Measurements from ENCODE around the gene PDE1C.
"Not testable (repeated sequence)": the region's sequence is repeated elsewhere in the genome, so short reads cannot be mapped to it uniquely, and the experiment has no call there.

Gene PDE1C

GRCh38 chr7:32042900-32043299, 27.3 kb downstream of the PDE1C start:
- no peak for DNase-seq

- no peak for DNase-seq
Measured at GRCh38 chr7:32039000-32039756, 31.0 kb downstream of the PDE1C start.

- DNase-seq = no peak
Measured at GRCh38 chr7:32037650-32038198, 32.5 kb downstream of the PDE1C start.

GRCh38 chr7:32036557-32036956, 33.6 kb downstream of the PDE1C start:
- no peak for DNase-seq

GRCh38 chr7:32034052-32034451, 36.2 kb downstream of the PDE1C start:
- no peak for DNase-seq

GRCh38 chr7:32033006-32033405, 37.2 kb downstream of the PDE1C start:
- no peak for DNase-seq

- DNase-seq = no peak
Measured at GRCh38 chr7:32032211-32032610, 38.0 kb downstream of the PDE1C start.

- DNase-seq = no peak
Measured at GRCh38 chr7:32030904-32031692, 39.1 kb downstream of the PDE1C start.

GRCh38 chr7:32026083-32026425, 44.2 kb downstream of the PDE1C start:
- DNase-seq = no peak

- DNase-seq = no peak
Measured at GRCh38 chr7:32025381-32026082, 44.7 kb downstream of the PDE1C start.

GRCh38 chr7:32023376-32023775, 46.8 kb downstream of the PDE1C start:
- no peak for DNase-seq

- DNase-seq = no peak
Measured at GRCh38 chr7:32022966-32023365, 47.2 kb downstream of the PDE1C start.

GRCh38 chr7:32020551-32021159, 49.6 kb downstream of the PDE1C start:
- DNase-seq = no peak

GRCh38 chr7:32018845-32019578, 51.2 kb downstream of the PDE1C start:
- DNase-seq = no peak

GRCh38 chr7:32015133-32015532, 55.1 kb downstream of the PDE1C start:
- no peak for DNase-seq

- DNase-seq = not testable (repeated sequence)
Measured at GRCh38 chr7:32013471-32013870, 56.7 kb downstream of the PDE1C start.

- no peak for DNase-seq
Measured at GRCh38 chr7:32005577-32005976, 64.6 kb downstream of the PDE1C start.

GRCh38 chr7:32001948-32002347, 68.3 kb downstream of the PDE1C start:
- no peak for DNase-seq

- no peak for DNase-seq
Measured at GRCh38 chr7:31997423-31997822, 72.8 kb downstream of the PDE1C start.

- DNase-seq = no peak
Measured at GRCh38 chr7:31995134-31995533, 75.1 kb downstream of the PDE1C start.

- DNase-seq = no peak
Measured at GRCh38 chr7:31991846-31992245, 78.4 kb downstream of the PDE1C start.

- DNase-seq = no peak
Measured at GRCh38 chr7:31991406-31991805, 78.8 kb downstream of the PDE1C start.
